ENCODE data around the gene SEPTIN1. TPM values are rescaled to one million over a fixed set of nuclear protein-coding genes. Genes with fewer than 3 reads are reported as not detected.

The SEPTIN1 gene
- total and polyA plus RNA-seq, 2 experiments from 2014 or later: 0.21 to 3.9 TPM

GRCh38 chr16:30369091-30369937, 13.0 kb downstream of the SEPTIN1 start:
- Histone ChIP-seq H3K27ac (ENCODE audit: low read depth) (no peak overlapping the region), H2AFZ (no peak overlapping the region), H3K36me3 (ENCODE audit: insufficient read depth) (no peaks in the 10 kb centered on the region), H3F3A (replicated peaks; ENCODE audit: low read depth) (no peaks in the 10 kb centered on the region), H3K4me2 (peak overlapping the region; percentile 98), H3K4me1 (ENCODE audit: insufficient read depth) (peaks cover 11% of the 10 kb centered on the region), H4K20me1 (replicated peaks; ENCODE audit: insufficient read depth) (peaks cover 10% of the 10 kb centered on the region; the same call in 1 of the 2 replicates), H3K4me3 (peak overlapping the region; percentile 85), H3K9me2 (ENCODE audit: insufficient read depth) (no peaks in the 10 kb centered on the region), H3K79me2 (replicated peaks; ENCODE audit: insufficient read depth) (peaks cover 37% of the 10 kb centered on the region), H3K27me3 (ENCODE audit: insufficient read depth) (no peaks in the 10 kb centered on the region)
- Mint-ChIP-seq H3K27me3 (ENCODE audit: insufficient read depth, low read depth, poor library complexity) (peaks cover 19% of the 10 kb centered on the region), H3K36me3 (ENCODE audit: low read depth) (peaks cover 9% of the 10 kb centered on the region; the same call in 2 of the 3 replicates), H3K27ac (no peak overlapping the region), H3K4me1 (peaks cover 33% of the 10 kb centered on the region), H3K9me3 (no peaks in the 10 kb centered on the region), H3K4me3 (peak overlapping the region; percentile 78)
- ATAC-seq (peak; percentile 0; the same call in 2 of the 3 replicates), DNase-seq (ENCODE audit: low spot score) (peak; percentile 29)
- TF ChIP-seq, protein P1, sequence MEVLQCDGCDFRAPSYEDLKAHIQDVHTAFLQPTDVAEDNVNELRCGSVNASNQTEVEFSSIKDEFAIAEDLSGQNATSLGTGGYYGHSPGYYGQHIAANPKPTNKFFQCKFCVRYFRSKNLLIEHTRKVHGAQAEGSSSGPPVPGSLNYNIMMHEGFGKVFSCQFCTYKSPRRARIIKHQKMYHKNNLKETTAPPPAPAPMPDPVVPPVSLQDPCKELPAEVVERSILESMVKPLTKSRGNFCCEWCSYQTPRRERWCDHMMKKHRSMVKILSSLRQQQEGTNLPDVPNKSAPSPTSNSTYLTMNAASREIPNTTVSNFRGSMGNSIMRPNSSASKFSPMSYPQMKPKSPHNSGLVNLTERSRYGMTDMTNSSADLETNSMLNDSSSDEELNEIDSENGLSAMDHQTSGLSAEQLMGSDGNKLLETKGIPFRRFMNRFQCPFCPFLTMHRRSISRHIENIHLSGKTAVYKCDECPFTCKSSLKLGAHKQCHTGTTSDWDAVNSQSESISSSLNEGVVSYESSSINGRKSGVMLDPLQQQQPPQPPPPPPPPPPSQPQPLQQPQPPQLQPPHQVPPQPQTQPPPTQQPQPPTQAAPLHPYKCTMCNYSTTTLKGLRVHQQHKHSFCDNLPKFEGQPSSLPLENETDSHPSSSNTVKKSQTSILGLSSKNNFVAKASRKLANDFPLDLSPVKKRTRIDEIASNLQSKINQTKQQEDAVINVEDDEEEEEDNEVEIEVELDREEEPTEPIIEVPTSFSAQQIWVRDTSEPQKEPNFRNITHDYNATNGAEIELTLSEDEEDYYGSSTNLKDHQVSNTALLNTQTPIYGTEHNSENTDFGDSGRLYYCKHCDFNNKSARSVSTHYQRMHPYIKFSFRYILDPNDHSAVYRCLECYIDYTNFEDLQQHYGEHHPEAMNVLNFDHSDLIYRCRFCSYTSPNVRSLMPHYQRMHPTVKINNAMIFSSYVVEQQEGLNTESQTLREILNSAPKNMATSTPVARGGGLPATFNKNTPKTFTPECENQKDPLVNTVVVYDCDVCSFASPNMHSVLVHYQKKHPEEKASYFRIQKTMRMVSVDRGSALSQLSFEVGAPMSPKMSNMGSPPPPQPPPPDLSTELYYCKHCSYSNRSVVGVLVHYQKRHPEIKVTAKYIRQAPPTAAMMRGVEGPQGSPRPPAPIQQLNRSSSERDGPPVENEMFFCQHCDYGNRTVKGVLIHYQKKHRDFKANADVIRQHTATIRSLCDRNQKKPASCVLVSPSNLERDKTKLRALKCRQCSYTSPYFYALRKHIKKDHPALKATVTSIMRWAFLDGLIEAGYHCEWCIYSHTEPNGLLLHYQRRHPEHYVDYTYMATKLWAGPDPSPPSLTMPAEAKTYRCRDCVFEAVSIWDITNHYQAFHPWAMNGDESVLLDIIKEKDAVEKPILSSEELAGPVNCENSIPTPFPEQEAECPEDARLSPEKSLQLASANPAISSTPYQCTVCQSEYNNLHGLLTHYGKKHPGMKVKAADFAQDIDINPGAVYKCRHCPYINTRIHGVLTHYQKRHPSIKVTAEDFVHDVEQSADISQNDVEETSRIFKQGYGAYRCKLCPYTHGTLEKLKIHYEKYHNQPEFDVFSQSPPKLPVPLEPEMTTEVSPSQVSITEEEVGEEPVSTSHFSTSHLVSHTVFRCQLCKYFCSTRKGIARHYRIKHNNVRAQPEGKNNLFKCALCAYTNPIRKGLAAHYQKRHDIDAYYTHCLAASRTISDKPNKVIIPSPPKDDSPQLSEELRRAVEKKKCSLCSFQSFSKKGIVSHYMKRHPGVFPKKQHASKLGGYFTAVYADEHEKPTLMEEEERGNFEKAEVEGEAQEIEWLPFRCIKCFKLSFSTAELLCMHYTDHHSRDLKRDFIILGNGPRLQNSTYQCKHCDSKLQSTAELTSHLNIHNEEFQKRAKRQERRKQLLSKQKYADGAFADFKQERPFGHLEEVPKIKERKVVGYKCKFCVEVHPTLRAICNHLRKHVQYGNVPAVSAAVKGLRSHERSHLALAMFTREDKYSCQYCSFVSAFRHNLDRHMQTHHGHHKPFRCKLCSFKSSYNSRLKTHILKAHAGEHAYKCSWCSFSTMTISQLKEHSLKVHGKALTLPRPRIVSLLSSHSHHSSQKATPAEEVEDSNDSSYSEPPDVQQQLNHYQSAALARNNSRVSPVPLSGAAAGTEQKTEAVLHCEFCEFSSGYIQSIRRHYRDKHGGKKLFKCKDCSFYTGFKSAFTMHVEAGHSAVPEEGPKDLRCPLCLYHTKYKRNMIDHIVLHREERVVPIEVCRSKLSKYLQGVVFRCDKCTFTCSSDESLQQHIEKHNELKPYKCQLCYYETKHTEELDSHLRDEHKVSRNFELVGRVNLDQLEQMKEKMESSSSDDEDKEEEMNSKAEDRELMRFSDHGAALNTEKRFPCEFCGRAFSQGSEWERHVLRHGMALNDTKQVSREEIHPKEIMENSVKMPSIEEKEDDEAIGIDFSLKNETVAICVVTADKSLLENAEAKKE (CRISPR knock-in tag; IDR thresholded peaks at IDR 0.05): no peak
- TF ChIP-seq EZH2phosphoT487 (IDR thresholded peaks at IDR 0.05; ENCODE audit: unreplicated experiment): no peak
- no peak for TF ChIP-seq EZH2 (IDR thresholded peaks at IDR 0.05; ENCODE audit: low read depth, unreplicated experiment)
- TF ChIP-seq, protein P2, sequence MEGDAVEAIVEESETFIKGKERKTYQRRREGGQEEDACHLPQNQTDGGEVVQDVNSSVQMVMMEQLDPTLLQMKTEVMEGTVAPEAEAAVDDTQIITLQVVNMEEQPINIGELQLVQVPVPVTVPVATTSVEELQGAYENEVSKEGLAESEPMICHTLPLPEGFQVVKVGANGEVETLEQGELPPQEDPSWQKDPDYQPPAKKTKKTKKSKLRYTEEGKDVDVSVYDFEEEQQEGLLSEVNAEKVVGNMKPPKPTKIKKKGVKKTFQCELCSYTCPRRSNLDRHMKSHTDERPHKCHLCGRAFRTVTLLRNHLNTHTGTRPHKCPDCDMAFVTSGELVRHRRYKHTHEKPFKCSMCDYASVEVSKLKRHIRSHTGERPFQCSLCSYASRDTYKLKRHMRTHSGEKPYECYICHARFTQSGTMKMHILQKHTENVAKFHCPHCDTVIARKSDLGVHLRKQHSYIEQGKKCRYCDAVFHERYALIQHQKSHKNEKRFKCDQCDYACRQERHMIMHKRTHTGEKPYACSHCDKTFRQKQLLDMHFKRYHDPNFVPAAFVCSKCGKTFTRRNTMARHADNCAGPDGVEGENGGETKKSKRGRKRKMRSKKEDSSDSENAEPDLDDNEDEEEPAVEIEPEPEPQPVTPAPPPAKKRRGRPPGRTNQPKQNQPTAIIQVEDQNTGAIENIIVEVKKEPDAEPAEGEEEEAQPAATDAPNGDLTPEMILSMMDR (conservative IDR thresholded peaks at IDR 0.05; ENCODE audit: low read depth in 2 of 2): no peak
- no peak for TF ChIP-seq NANOG (IDR thresholded peaks at IDR 0.05; ENCODE audit: borderline replicate concordance)
- no peak for TF ChIP-seq ZNF114 (CRISPR knock-in tag; IDR thresholded peaks at IDR 0.05)
- TF ChIP-seq ZNF331 (CRISPR knock-in tag; IDR thresholded peaks at IDR 0.05; ENCODE audit: low read depth): no peak
- TF ChIP-seq, protein P3, sequence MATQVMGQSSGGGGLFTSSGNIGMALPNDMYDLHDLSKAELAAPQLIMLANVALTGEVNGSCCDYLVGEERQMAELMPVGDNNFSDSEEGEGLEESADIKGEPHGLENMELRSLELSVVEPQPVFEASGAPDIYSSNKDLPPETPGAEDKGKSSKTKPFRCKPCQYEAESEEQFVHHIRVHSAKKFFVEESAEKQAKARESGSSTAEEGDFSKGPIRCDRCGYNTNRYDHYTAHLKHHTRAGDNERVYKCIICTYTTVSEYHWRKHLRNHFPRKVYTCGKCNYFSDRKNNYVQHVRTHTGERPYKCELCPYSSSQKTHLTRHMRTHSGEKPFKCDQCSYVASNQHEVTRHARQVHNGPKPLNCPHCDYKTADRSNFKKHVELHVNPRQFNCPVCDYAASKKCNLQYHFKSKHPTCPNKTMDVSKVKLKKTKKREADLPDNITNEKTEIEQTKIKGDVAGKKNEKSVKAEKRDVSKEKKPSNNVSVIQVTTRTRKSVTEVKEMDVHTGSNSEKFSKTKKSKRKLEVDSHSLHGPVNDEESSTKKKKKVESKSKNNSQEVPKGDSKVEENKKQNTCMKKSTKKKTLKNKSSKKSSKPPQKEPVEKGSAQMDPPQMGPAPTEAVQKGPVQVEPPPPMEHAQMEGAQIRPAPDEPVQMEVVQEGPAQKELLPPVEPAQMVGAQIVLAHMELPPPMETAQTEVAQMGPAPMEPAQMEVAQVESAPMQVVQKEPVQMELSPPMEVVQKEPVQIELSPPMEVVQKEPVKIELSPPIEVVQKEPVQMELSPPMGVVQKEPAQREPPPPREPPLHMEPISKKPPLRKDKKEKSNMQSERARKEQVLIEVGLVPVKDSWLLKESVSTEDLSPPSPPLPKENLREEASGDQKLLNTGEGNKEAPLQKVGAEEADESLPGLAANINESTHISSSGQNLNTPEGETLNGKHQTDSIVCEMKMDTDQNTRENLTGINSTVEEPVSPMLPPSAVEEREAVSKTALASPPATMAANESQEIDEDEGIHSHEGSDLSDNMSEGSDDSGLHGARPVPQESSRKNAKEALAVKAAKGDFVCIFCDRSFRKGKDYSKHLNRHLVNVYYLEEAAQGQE (IDR thresholded peaks at IDR 0.05; ENCODE audit: unreplicated experiment): no peak
- no peak for TF ChIP-seq ETS1 (IDR thresholded peaks at IDR 0.05)
- TF ChIP-seq STAT1 (IDR thresholded peaks at IDR 0.05; ENCODE audit: unreplicated experiment): no peak
- TF ChIP-seq CREB1 (CRISPR knock-in tag; IDR thresholded peaks at IDR 0.05; ENCODE audit: low read depth): no peak
- no peak for TF ChIP-seq JUNB (IDR thresholded peaks at IDR 0.05; ENCODE audit: unreplicated experiment)
- no peak for TF ChIP-seq POLR2AphosphoS5 (IDR thresholded peaks at IDR 0.05; ENCODE audit: low read depth)
